ENCODE data around the gene TMEM132D.

TMEM132D gene

GRCh38 chr12:129641926-129642325 lies 261.9 kb downstream of the TMEM132D start:
- DNase-seq (ENCODE audit: low read depth in 1 of 2, low spot score in 1 of 2), result no peak
- no peak for TF ChIP-seq JUND (IDR thresholded peaks at IDR 0.05; ENCODE audit: low read depth)
- in situ Hi-C loops (cut with HindIII; ENCODE audit: low pct_unique_long_range_greater_than_20kb, low sequenced_read_pairs), result no loop called here

- TF ChIP-seq JUND (IDR thresholded peaks at IDR 0.05; ENCODE audit: low read depth), result no peak
- in situ Hi-C loops (cut with HindIII; ENCODE audit: low pct_unique_long_range_greater_than_20kb, low sequenced_read_pairs), result no loop called here
- no peak for DNase-seq (ENCODE audit: low read depth in 1 of 2, low spot score in 1 of 2)
Measured at GRCh38 chr12:129635021-129635685, 268.7 kb downstream of the TMEM132D start.

- DNase-seq (ENCODE audit: low read depth in 1 of 2, low spot score in 1 of 2), result no peak
- in situ Hi-C loops (cut with HindIII; ENCODE audit: low pct_unique_long_range_greater_than_20kb, low sequenced_read_pairs), result no loop called here
- no peak for TF ChIP-seq JUND (IDR thresholded peaks at IDR 0.05; ENCODE audit: low read depth)
Measured at GRCh38 chr12:129631316-129631715, 272.5 kb downstream of the TMEM132D start.

- in situ Hi-C loops (cut with HindIII; ENCODE audit: low pct_unique_long_range_greater_than_20kb, low sequenced_read_pairs), result no loop called here
- TF ChIP-seq JUND (IDR thresholded peaks at IDR 0.05; ENCODE audit: low read depth), result no peak
- no peak for DNase-seq (ENCODE audit: low read depth in 1 of 2, low spot score in 1 of 2)
Measured at GRCh38 chr12:129629901-129630300, 273.9 kb downstream of the TMEM132D start.

- no peak for DNase-seq (ENCODE audit: low read depth in 1 of 2, low spot score in 1 of 2)
- in situ Hi-C loops (cut with HindIII; ENCODE audit: low pct_unique_long_range_greater_than_20kb, low sequenced_read_pairs), result no loop called here
- no peak for TF ChIP-seq JUND (IDR thresholded peaks at IDR 0.05; ENCODE audit: low read depth)
Measured at GRCh38 chr12:129622566-129622965, 281.3 kb downstream of the TMEM132D start.

GRCh38 chr12:129619271-129619670 lies 284.6 kb downstream of the TMEM132D start:
- DNase-seq (ENCODE audit: low read depth in 1 of 2, low spot score in 1 of 2), result no peak
- no peak for TF ChIP-seq JUND (IDR thresholded peaks at IDR 0.05; ENCODE audit: low read depth)
- in situ Hi-C loops (cut with HindIII; ENCODE audit: low pct_unique_long_range_greater_than_20kb, low sequenced_read_pairs), result no loop called here

- no peak for DNase-seq (ENCODE audit: low read depth in 1 of 2, low spot score in 1 of 2)
- no peak for TF ChIP-seq JUND (IDR thresholded peaks at IDR 0.05; ENCODE audit: low read depth)
- in situ Hi-C loops (cut with HindIII; ENCODE audit: low pct_unique_long_range_greater_than_20kb, low sequenced_read_pairs), result no loop called here
Measured at GRCh38 chr12:129617849-129618248, 286.0 kb downstream of the TMEM132D start.

GRCh38 chr12:129615001-129615400 lies 288.8 kb downstream of the TMEM132D start:
- in situ Hi-C loops (cut with HindIII; ENCODE audit: low pct_unique_long_range_greater_than_20kb, low sequenced_read_pairs), result no loop called here
- no peak for DNase-seq (ENCODE audit: low read depth in 1 of 2, low spot score in 1 of 2)
- no peak for TF ChIP-seq JUND (IDR thresholded peaks at IDR 0.05; ENCODE audit: low read depth)

GRCh38 chr12:129614221-129614885 lies 289.5 kb downstream of the TMEM132D start:
- no peak for DNase-seq (ENCODE audit: low read depth in 1 of 2, low spot score in 1 of 2)
- no peak for TF ChIP-seq JUND (IDR thresholded peaks at IDR 0.05; ENCODE audit: low read depth)
- in situ Hi-C loops (cut with HindIII; ENCODE audit: low pct_unique_long_range_greater_than_20kb, low sequenced_read_pairs), result no loop called here

- TF ChIP-seq JUND (IDR thresholded peaks at IDR 0.05; ENCODE audit: low read depth), result no peak
- in situ Hi-C loops (cut with HindIII; ENCODE audit: low pct_unique_long_range_greater_than_20kb, low sequenced_read_pairs), result no loop called here
- no peak for DNase-seq (ENCODE audit: low read depth in 1 of 2, low spot score in 1 of 2)
Measured at GRCh38 chr12:129613314-129613713, 290.5 kb downstream of the TMEM132D start.

GRCh38 chr12:129610601-129611120 lies 293.2 kb downstream of the TMEM132D start:
- TF ChIP-seq JUND (IDR thresholded peaks at IDR 0.05; ENCODE audit: low read depth), result no peak
- DNase-seq (ENCODE audit: low read depth in 1 of 2, low spot score in 1 of 2), result no peak
- in situ Hi-C loops (cut with HindIII; ENCODE audit: low pct_unique_long_range_greater_than_20kb, low sequenced_read_pairs), result no loop called here

GRCh38 chr12:129607756-129608155 lies 296.1 kb downstream of the TMEM132D start:
- in situ Hi-C loops (cut with HindIII; ENCODE audit: low pct_unique_long_range_greater_than_20kb, low sequenced_read_pairs), result no loop called here
- no peak for DNase-seq (ENCODE audit: low read depth in 1 of 2, low spot score in 1 of 2)
- no peak for TF ChIP-seq JUND (IDR thresholded peaks at IDR 0.05; ENCODE audit: low read depth)

- DNase-seq (ENCODE audit: low read depth in 1 of 2, low spot score in 1 of 2), result no peak
- TF ChIP-seq JUND (IDR thresholded peaks at IDR 0.05; ENCODE audit: low read depth), result no peak
- in situ Hi-C loops (cut with HindIII; ENCODE audit: low pct_unique_long_range_greater_than_20kb, low sequenced_read_pairs), result no loop called here
Measured at GRCh38 chr12:129607301-129607700, 296.5 kb downstream of the TMEM132D start.

All from T47D (cell line).